ENCODE measurements around the gene WFIKKN2.
A peak's percentile ranks its signal among the peaks of the same experiment; 100 is the strongest.
"Not testable (repeated sequence)": the region's sequence is repeated elsewhere in the genome, so short reads cannot be mapped to it uniquely, and the experiment has no call there.

Gene WFIKKN2, protein sequence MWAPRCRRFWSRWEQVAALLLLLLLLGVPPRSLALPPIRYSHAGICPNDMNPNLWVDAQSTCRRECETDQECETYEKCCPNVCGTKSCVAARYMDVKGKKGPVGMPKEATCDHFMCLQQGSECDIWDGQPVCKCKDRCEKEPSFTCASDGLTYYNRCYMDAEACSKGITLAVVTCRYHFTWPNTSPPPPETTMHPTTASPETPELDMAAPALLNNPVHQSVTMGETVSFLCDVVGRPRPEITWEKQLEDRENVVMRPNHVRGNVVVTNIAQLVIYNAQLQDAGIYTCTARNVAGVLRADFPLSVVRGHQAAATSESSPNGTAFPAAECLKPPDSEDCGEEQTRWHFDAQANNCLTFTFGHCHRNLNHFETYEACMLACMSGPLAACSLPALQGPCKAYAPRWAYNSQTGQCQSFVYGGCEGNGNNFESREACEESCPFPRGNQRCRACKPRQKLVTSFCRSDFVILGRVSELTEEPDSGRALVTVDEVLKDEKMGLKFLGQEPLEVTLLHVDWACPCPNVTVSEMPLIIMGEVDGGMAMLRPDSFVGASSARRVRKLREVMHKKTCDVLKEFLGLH

GRCh38 chr17:50835301-50836234 lies at the start of gene WFIKKN2:
Gene WFIKKN2 (plus strand): TSS chr17:50835586. CDS start chr17:50835938, 352 bp downstream.
- no peak for DNase-seq (ENCODE audit: low spot score)

DNA sequence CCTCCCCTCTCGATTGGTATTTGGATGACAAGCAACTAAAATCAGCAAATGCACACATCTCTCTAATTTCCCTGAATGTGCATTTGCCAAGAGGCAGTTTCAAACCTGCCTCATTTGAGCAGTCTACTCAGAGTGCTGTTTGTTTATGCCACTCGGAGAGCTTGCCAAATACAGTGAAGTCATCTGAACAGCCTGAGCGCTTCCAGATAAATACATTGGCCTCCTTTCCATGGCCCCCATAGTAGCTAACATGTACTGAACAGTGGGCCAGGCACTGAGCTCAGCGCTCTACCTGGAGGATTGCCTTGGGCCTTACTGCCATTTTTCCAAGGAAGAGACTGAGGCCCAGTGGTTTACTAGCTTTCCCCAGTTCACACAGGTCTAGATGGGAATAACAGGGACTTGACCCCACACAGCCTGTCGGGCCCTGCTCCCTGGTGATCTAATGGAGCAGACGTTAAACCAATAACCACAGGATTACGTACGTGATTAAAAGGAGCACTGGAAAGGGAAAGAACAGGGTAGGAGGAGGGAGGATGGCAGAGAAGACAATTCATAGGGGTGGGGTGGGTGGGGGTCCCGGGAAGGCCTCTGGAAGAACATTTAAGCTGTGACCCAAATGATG lies 49.3 kb upstream of the WFIKKN2 start:
- DNase-seq (ENCODE audit: low spot score) = no peak

GRCh38 chr17:50787106-50787505 lies 48.3 kb upstream of the WFIKKN2 start:
- no peak for DNase-seq (ENCODE audit: low spot score)

- DNase-seq (ENCODE audit: low spot score) = no peak
These were observed 44.8 kb upstream of the WFIKKN2 start for GRCh38 chr17:50790618-50791017.

DNA sequence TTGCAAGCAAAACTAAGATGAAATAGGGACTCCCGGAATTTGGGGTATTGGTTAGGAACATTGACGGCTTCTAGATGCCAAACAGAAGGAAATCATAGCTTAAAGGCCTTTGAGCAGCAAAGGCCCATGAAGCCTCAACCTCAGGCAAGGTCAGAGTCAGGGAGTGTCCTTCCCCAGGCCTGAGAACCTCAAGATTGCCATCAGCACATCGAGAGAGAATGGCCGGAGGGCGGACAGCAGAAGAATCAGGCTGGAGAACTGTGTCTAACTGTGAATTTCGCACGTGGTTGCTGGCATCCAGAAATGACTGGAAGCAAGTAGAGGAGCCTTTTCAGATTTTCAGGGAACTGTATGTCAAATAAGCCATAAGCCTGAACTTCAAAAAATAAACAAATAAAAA lies 43.3 kb upstream of the WFIKKN2 start:
- DNase-seq (ENCODE audit: low spot score) = no peak

DNA sequence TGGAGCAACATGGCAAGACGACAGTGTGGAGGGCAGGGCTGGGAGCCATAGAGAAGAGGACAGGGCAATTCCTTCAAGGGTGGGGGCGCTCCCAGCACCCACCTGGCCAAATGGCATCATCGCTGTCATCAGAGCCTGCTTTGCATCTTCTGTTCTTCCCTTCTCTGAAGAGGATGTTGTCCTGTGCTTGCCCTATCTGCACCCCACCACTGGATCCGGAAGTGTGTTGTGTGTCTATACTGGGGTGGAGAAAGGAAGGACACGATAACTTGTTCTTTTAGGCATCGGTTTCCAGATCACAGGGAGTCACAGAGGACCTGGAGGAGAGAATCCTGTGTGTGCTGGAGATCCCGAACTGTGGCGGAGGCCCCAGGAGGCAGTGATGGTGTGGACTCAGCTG lies 42.4 kb upstream of the WFIKKN2 start:
- DNase-seq (ENCODE audit: low spot score) = no peak

DNA sequence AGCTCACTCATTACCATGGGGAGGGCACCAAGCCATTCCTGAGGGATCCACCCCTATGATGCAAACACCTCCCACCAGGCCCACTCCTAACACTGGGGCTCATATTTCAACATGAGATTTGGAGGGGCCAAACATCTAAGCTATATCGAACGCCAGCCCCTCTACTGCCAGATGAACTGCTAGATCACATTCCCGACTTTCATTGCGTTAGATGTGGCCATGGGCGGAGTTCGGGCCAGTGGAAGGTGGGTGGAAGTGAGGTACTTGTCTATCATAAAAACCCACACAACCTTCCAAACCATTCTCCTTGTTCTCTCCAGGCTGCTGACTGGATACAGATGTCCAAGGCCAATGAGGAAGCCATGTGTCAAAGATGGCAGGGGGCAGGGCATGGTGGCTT lies 41.0 kb upstream of the WFIKKN2 start:
- DNase-seq (ENCODE audit: low spot score) = no peak

DNA sequence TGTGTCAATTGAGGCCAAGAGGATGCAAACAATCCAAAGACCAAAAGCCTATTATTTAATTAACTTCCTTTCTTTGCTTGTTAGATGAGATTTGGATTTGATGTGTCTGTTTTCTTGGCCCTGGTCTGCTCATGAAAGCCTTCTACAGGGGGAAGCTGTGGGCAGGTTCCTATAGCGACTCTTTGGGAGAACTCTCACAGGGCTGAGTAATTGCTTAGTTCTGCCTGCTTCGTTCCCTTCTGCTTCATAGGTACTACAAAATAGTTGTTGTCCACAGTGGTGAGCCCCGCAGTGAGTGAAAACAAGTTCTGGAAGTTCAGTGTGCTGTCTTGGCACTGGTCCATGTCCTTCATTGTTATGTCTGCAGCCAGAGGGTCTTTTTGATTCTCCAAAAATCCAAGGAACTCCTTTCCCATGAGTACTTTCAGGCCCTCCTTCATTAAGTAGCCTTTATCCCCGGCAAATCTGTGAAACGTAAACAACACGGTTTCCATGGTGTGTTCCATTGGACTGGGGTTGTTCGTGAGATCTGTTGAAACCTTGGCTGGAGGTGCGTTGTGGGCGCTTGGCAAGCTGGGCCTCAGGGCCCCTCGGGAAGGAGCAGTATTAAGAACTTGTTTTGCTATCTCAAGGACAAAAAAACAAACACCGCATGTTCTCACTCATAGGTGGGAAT lies 38.1 kb upstream of the WFIKKN2 start:
- no peak for DNase-seq (ENCODE audit: low spot score)

GRCh38 chr17:50798424-50799288 lies 36.7 kb upstream of the WFIKKN2 start:
- no peak for DNase-seq (ENCODE audit: low spot score)

DNA sequence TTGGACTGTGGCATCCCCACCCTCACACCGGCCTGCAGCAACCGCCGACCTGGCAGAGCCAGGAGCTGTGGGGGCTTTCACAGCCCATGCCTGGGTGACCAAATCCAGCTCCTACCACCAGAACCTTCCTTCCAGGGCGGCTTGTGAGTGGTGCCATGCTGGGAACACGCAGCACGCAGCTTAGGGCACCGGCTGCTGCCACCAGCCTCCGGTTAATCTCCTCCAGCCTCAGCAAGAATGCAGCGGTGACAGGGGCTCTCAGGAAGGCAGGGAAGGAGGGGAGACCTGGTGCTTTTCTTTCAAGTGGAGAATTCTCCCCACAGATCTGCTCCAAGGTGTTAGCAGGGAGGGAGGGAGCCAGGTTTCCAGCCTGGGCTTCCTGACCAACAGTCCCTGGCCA lies 35.8 kb upstream of the WFIKKN2 start:
- DNase-seq (ENCODE audit: low spot score) = no peak

DNA sequence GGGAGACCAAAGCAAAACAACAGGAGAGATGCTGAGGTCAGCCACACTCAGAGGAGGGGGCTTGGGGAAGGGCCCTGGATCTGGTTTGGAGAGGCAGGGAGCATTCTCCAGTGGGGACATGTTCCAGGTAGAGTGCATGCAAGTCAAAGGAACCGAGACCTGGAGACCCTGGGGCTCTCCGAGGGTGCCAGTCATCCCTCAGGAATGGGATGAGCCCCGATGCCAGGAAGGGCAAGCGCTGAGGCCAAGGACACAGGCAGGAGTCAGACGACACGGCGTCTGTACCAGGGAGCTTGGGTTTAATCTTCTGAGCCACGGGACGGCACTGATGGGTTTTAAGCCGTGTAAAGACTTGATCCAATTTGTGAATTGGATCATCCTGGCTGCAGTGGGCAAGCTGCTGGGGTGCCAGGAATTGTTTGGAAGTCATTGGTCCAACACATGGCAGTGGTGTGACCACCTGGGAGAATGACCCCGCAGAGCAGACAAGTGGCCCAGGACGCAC lies 35.1 kb upstream of the WFIKKN2 start:
- no peak for DNase-seq (ENCODE audit: low spot score)

DNA sequence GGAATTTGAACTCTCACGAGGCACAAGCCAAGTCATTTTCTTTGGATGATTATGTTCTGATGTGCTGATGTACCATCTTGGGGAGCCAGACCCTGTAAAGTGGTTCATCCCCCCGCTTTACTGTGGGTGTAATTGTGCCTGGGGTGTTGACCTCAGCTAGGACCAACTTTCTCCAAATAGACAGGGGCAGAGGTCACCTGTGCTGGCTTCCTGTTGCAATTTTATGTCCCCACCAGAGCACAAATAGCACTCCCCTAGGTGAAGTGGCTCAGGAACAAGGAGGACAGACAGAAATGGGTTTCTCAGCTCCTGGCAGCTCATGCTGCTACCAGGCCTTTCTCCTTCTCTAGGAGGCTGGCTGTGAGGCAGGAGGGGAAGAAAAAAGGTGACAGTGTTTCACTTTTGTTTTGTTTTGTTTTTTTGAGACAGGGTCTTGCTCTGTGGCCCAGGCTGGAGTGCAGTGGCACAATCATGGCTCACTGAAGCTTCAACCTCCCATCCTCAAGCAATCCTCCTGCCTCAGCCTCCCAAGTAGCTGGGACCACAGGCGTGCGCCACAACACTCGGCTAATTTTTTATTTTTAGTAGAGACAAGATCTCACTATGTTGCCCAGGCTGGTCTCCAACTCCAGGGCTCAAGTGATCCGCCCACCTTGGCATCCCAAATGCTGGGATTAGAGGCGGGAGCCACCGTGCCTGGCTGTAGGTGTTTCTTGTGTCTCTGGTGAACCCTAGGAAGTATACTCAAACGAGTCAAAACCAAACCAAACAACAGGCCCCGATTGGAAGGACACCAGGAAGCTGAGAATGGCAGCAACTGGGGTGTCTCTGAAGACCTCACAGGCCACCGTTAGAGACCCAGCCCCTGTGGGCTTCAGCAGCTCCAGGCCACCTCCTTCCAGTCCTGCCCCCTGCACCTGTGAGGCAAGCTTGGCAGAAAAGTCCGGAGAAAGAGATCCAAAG lies 32.5 kb upstream of the WFIKKN2 start:
- DNase-seq (ENCODE audit: low spot score) = peak; percentile 20

- no peak for DNase-seq (ENCODE audit: low spot score)
These were observed 31.7 kb upstream of the WFIKKN2 start for GRCh38 chr17:50803676-50804075.

- DNase-seq (ENCODE audit: low spot score) = not testable (repeated sequence)
These were observed 30.5 kb upstream of the WFIKKN2 start for GRCh38 chr17:50804749-50805475.

DNA sequence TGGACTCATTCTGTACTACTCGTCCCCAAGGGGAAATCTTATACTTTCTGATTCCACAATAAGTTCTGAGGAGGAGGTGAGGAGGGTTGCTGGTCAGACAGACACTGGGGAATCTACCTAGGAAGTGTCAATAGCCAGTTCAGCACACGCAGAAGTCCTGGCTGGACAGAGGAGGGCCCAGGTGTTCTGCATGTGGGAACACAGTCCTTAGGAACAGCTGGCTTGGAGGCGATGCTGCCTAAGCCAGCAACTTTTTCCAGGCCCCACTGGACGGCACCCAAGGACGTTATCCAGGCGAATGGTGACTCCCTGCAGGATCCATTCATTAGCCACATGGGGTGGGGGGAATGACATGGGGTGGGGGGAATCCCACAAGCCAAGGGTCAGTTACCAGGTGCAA lies 29.9 kb upstream of the WFIKKN2 start:
- DNase-seq (ENCODE audit: low spot score) = no peak

DNA sequence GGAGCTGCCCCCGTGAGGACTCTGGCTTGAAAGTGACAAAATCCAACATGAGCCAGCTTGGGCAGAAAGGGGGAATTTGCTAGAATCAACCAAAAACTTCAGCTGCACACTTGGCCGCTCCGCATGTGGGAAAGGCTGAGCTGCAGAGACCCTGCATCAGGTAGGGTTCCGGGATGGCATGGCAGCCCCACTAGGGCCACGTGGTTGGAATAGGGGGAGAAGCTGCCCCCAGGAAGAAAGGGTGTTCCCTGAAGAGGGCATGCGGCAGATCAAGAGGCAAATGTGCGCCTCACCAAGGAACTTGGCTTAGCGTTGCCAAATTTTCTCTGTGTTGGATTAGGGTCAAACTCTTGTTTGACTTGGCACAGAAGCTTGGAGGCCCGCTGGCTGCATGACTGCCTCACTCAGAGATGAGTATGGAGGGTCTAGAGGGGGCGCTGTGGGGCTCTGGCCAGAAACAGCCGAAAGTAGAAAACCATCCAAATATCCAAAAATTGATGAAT lies 29.2 kb upstream of the WFIKKN2 start:
- no peak for DNase-seq (ENCODE audit: low spot score)

DNA sequence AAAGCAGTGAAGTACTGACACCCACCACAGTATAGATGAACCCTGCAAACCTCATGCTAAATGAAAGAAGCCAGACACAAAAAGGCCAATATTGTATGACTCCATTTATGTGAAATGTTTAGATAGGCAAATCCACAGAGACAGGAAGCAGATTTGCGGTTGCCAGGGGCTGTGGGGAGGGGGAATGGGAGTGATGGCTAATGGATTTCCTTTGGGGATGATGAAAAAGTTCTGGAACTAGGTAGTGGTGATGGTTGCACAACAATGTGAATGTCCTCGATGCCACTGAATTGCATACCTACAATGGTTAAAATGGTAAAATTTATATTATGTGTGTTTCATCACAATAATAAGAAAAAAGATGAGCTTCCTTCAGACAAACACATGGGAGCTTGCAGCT lies 28.4 kb upstream of the WFIKKN2 start:
- DNase-seq (ENCODE audit: low spot score) = no peak

GRCh38 chr17:50807675-50808074 lies 27.7 kb upstream of the WFIKKN2 start:
- no peak for DNase-seq (ENCODE audit: low spot score)

Measured in HuH-7.5 (cell line).